Panc1 (cell line): ENCODE results near the gene RXFP2. TPM values are rescaled to one million over a fixed set of nuclear protein-coding genes. Genes with fewer than 3 reads are reported as not detected.

Experiments used
- ATAC-seq: fragments of 200-7000 bp; cut with Tn5 transposase; 2 replicates; pipeline ENCODE4 v1.9.1; 2020; ENCODE audit warnings: mild to moderate bottlenecking, moderate library complexity
- BruUV-seq: library from RNA; stranded (reverse); fragments of 400-500 nt; replicated peaks from 2 replicates; lab custom pipeline; 2021; lab: Mats Ljungman, UMichigan
- CTCF ChIA-PET: fragments of 300-600 bp; sonication (Branson Sonifier 250); formaldehyde crosslinking; loops from one replicate; lab custom pipeline; 2022; ENCODE audit warnings: antibody characterized with exemption; lab: Charles Lee
- POLR2A ChIA-PET: fragments of 300-600 bp; sonication (Branson Sonifier 250); formaldehyde crosslinking; loops from one replicate; lab custom pipeline; 2022; ENCODE audit warnings: antibody characterized with exemption; lab: Charles Lee
- DNase-seq: peaks from one replicate; pipeline ENCODE4 v3.0.0-alpha.2; 2010; ENCODE audit warnings: low read depth, low spot score
- H3K27ac ChIP-seq: 2 replicates; pipeline ENCODE4 v1.5.1; 2011; ENCODE audit warnings: mild to moderate bottlenecking, low read length, inconsistent platforms
- H3K27me3 ChIP-seq: fragments of 200-500 bp; sonication (Bioruptor generic); 2 replicates; pipeline ENCODE4 v1.6.0; 2014; ENCODE audit warnings: low read length, inconsistent platforms; ENCODE audit not compliant: control insufficient read depth, insufficient read depth
- H3K36me3 ChIP-seq: fragments of 200-500 bp; sonication (Bioruptor generic); 2 replicates; pipeline ENCODE4 v1.5.1; 2014; ENCODE audit warnings: inconsistent platforms, mild to moderate bottlenecking, low read length, moderate library complexity; ENCODE audit not compliant: control insufficient read depth, insufficient read depth
- H3K4me1 ChIP-seq: 2 replicates; pipeline ENCODE4 v1.5.1; 2011; ENCODE audit warnings: inconsistent platforms, mild to moderate bottlenecking, low read length, moderate library complexity; ENCODE audit not compliant: control insufficient read depth, insufficient read depth
- H3K4me3 ChIP-seq, 2 experiments: 2 replicates each; pipeline ENCODE4 v1.5.1; 2011 to 2012; ENCODE audit warnings: low read depth in 2 of 2, low read length in 2 of 2, mild to moderate bottlenecking in 2 of 2, inconsistent platforms in 1 of 2, moderate library complexity in 1 of 2
- H3K9me3 ChIP-seq: fragments of 200-500 bp; sonication (Bioruptor generic); 2 replicates; pipeline ENCODE4 v1.5.1; 2014; ENCODE audit warnings: low read depth, mild to moderate bottlenecking, inconsistent platforms, low read length, moderate library complexity; ENCODE audit not compliant: control insufficient read depth, insufficient read depth
- POLR2AphosphoS5 ChIP-seq: IDR thresholded peaks from 2 replicates; pipeline ENCODE4 v1.6.1; 2012; ENCODE audit warnings: mild to moderate bottlenecking, low read depth, low read length, moderate library complexity
- SIN3A ChIP-seq: IDR thresholded peaks from 2 replicates; pipeline ENCODE4 v1.6.1; 2012; ENCODE audit warnings: low read depth, mild to moderate bottlenecking, low read length, moderate library complexity, borderline replicate concordance; ENCODE audit not compliant: insufficient read depth
- TCF7L2 ChIP-seq: IDR thresholded peaks from 2 replicates; pipeline ENCODE4 v1.6.1; 2011; ENCODE audit warnings: mild to moderate bottlenecking, low read depth, low read length, inconsistent platforms
- in situ Hi-C: cut with HindIII; loops from 2 replicates; pipeline ENCODE4 v1.10.0; 2016; ENCODE audit warnings: low sequenced_read_pairs, low pct_unique_long_range_greater_than_20kb
- intact Hi-C: fragments of 100-400 bp; cut with micrococcal nuclease; formaldehyde crosslinking; loops from one replicate; pipeline ENCODE4 v1.10.0; 2022; ENCODE audit not compliant: unreplicated experiment
- total RNA-seq: library from RNA; stranded (reverse); gene quantifications from one replicate; pipeline ENCODE4 v1.2.1, GENCODE V29; 2021; ENCODE audit not compliant: unreplicated experiment
- TF ChIP-seq, protein P1 (sequence below): fragments of 450-650 bp; IDR thresholded peaks from 2 replicates; pipeline ENCODE4 v1.5.1; 2017; ENCODE audit warnings: mild to moderate bottlenecking
- TF ChIP-seq, protein P2 (sequence below), 2 experiments: IDR thresholded peaks; 2 replicates each; pipeline ENCODE4 v1.6.1; 2011 to 2012; ENCODE audit warnings: low read depth in 2 of 2, control low read depth in 1 of 2, low read length in 1 of 2, mild to moderate bottlenecking in 1 of 2, moderate library complexity in 1 of 2; ENCODE audit not compliant: insufficient read depth in 1 of 2

RXFP2 gene
- total RNA-seq, 1 experiment from 2014 or later = not detected

DNA sequence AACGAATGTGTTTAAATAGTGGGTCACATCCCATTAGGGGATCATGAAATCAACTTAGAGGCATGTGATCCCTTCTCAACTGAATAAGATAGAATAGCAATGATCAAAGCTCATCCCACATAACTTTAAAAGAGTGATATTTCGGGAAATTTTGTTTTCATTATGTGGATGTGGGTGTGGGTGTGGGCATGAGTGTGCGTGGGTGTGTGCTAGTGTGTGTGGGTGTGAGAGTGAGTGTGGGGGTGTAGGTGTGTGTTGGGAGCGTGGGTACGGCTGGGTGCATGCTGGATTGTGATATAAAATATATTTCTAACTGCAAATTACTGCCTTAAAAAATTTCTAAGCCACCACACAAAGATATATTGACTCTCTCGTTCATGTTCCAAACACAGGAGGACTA, 15.9 kb downstream of the RXFP2 start:
- Histone ChIP-seq H3K36me3 (no peaks in the 10 kb centered on the region), H3K9me3 (no peaks in the 10 kb centered on the region), H3K27ac (no peak overlapping the region), H3K4me3 (no peak overlapping the region), H3K4me1 (no peaks in the 10 kb centered on the region), H3K27me3 (peaks cover 7% of the 10 kb centered on the region)
- intact Hi-C loops (no loop called here), in situ Hi-C loops (no loop called here)
- ChIA-PET CTCF (no interaction called here), POLR2A (no interaction called here)
- BruUV-seq = no TSS peak
- TF ChIP-seq TCF7L2 (no peak), SIN3A (no peak), POLR2AphosphoS5 (no peak)
- TF ChIP-seq, protein P1, sequence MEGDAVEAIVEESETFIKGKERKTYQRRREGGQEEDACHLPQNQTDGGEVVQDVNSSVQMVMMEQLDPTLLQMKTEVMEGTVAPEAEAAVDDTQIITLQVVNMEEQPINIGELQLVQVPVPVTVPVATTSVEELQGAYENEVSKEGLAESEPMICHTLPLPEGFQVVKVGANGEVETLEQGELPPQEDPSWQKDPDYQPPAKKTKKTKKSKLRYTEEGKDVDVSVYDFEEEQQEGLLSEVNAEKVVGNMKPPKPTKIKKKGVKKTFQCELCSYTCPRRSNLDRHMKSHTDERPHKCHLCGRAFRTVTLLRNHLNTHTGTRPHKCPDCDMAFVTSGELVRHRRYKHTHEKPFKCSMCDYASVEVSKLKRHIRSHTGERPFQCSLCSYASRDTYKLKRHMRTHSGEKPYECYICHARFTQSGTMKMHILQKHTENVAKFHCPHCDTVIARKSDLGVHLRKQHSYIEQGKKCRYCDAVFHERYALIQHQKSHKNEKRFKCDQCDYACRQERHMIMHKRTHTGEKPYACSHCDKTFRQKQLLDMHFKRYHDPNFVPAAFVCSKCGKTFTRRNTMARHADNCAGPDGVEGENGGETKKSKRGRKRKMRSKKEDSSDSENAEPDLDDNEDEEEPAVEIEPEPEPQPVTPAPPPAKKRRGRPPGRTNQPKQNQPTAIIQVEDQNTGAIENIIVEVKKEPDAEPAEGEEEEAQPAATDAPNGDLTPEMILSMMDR = no peak
- TF ChIP-seq, protein P2, sequence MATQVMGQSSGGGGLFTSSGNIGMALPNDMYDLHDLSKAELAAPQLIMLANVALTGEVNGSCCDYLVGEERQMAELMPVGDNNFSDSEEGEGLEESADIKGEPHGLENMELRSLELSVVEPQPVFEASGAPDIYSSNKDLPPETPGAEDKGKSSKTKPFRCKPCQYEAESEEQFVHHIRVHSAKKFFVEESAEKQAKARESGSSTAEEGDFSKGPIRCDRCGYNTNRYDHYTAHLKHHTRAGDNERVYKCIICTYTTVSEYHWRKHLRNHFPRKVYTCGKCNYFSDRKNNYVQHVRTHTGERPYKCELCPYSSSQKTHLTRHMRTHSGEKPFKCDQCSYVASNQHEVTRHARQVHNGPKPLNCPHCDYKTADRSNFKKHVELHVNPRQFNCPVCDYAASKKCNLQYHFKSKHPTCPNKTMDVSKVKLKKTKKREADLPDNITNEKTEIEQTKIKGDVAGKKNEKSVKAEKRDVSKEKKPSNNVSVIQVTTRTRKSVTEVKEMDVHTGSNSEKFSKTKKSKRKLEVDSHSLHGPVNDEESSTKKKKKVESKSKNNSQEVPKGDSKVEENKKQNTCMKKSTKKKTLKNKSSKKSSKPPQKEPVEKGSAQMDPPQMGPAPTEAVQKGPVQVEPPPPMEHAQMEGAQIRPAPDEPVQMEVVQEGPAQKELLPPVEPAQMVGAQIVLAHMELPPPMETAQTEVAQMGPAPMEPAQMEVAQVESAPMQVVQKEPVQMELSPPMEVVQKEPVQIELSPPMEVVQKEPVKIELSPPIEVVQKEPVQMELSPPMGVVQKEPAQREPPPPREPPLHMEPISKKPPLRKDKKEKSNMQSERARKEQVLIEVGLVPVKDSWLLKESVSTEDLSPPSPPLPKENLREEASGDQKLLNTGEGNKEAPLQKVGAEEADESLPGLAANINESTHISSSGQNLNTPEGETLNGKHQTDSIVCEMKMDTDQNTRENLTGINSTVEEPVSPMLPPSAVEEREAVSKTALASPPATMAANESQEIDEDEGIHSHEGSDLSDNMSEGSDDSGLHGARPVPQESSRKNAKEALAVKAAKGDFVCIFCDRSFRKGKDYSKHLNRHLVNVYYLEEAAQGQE (IDR thresholded peaks at IDR 0.05; ENCODE audit: insufficient read depth in 1 of 2, low read depth in 2 of 2, low read length in 1 of 2) = no peak
- DNase-seq = no peak
- ATAC-seq = no peak

DNA sequence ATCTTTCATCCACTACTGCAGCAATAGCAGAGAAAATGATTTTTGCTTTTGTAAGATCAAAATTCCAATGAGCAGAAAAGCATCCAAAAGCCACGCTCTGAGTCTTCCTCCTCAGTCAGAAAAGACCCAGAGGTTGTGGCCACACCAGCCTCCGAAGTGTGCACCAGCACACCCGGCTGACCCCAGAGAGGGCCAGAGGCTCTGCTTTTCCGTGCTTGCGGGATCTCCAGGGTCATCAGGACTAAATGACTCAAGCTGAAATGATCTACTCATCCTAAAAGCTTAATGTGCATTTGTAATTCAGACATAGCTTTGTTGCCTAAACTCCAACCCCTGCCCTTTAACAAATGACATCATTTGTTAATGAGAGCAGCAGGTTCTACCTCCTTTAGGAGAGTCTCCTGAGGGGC, 16.5 kb downstream of the RXFP2 start:
- CTCF ChIA-PET = no interaction called here
- in situ Hi-C loops = no loop called here
- H3K27ac ChIP-seq = no peak overlapping the region

DNA sequence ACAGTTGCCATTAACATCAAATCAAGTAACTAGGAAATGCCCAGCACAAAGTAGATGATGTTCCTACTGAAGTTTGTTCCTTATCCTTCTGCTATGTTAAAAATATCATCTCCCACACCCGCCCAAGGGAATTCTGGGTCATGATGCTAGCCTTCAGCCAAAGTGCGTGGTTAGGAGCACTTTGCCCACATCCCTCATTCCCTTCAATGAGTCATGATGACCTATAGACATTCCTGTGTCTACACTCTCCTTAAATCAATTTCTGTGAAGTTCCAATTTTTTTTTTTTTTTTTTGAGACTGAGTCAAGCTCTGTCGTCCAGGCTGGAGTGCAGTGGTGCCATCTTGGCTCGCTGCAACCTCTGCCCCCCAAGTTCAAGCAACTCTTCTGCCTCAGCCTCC, 17.0 kb downstream of the RXFP2 start:
- Histone ChIP-seq H3K4me3 (no peak overlapping the region), H3K27me3 (peaks cover 7% of the 10 kb centered on the region), H3K4me1 (no peaks in the 10 kb centered on the region), H3K36me3 (no peaks in the 10 kb centered on the region), H3K27ac (no peak overlapping the region), H3K9me3 (no peaks in the 10 kb centered on the region)
- CTCF ChIA-PET = no interaction called here
- in situ Hi-C loops = no loop called here
- TF ChIP-seq POLR2AphosphoS5 (no peak), TCF7L2 (no peak), SIN3A (no peak)
- TF ChIP-seq, protein P2 (IDR thresholded peaks at IDR 0.05; ENCODE audit: insufficient read depth in 1 of 2, low read depth in 2 of 2, low read length in 1 of 2) = no peak
- TF ChIP-seq, protein P1 = no peak
- ATAC-seq (no peak), DNase-seq (no peak)
- intact Hi-C loops = no loop called here
- POLR2A ChIA-PET = no interaction called here
- no TSS peak for BruUV-seq

More for the DNA sequence above, 16.5 kb downstream of the RXFP2 start:
- no peaks in the 10 kb centered on the region for H3K4me1 ChIP-seq
- intact Hi-C loops = no loop called here
- no TSS peak for BruUV-seq
- no peak for DNase-seq
- peaks cover 7% of the 10 kb centered on the region for H3K27me3 ChIP-seq
- no peaks in the 10 kb centered on the region for H3K36me3 ChIP-seq
- no peaks in the 10 kb centered on the region for H3K9me3 ChIP-seq
- no peak for ATAC-seq
- no peak overlapping the region for H3K4me3 ChIP-seq
- TF ChIP-seq POLR2AphosphoS5 = no peak
- POLR2A ChIA-PET = no interaction called here
